ENCODE measurements around the gene ERCC8. TPM values are rescaled to one million over a fixed set of nuclear protein-coding genes. Genes with fewer than 3 reads are reported as not detected.

ERCC8 gene
- polyA plus RNA-seq, 1 donor from 2014 or later: 48.0 TPM

DNA sequence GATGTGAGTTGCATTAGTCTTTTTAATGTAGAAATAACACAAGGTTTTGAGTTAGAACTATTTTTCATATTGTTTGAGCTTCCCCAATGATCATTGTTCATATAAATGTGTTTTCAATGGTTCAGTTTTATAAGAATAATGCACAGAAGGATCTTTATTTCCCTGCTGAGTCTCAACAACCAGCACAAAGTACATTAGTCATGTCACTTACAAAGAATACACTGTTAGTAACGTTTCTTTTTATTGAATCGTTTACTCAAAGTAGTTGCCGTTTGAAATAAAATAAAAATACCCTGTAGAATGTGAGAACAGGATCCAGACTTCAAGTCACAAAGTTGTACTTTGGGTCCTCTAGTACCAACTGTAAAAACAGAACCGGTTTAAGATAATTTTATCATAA lies 41.5 kb downstream of the ERCC8 start:
- H3K9me3 ChIP-seq (ENCODE audit: low read length): no peaks in the 10 kb centered on the region
- H3K27me3 ChIP-seq (ENCODE audit: insufficient read depth, low read depth, low read length): no peaks in the 10 kb centered on the region
- H3K4me2 ChIP-seq (ENCODE audit: low read length): no peak overlapping the region
- no peaks in the 10 kb centered on the region for H3K36me3 ChIP-seq (ENCODE audit: insufficient read depth, low read length)
- H3K9ac ChIP-seq (ENCODE audit: low read length): no peak overlapping the region
- H3F3A ChIP-seq (ENCODE audit: insufficient read depth, low read length, poor library complexity, severe bottlenecking): no peaks in the 10 kb centered on the region
- no peak overlapping the region for H3K4me3 ChIP-seq (ENCODE audit: low read length)
- no peak for TF ChIP-seq EP300 (conservative IDR thresholded peaks at IDR 0.05; ENCODE audit: poor library complexity, severe bottlenecking)
- TF ChIP-seq POLR2AphosphoS5 (IDR thresholded peaks at IDR 0.05): no peak
- TF ChIP-seq, protein P1, sequence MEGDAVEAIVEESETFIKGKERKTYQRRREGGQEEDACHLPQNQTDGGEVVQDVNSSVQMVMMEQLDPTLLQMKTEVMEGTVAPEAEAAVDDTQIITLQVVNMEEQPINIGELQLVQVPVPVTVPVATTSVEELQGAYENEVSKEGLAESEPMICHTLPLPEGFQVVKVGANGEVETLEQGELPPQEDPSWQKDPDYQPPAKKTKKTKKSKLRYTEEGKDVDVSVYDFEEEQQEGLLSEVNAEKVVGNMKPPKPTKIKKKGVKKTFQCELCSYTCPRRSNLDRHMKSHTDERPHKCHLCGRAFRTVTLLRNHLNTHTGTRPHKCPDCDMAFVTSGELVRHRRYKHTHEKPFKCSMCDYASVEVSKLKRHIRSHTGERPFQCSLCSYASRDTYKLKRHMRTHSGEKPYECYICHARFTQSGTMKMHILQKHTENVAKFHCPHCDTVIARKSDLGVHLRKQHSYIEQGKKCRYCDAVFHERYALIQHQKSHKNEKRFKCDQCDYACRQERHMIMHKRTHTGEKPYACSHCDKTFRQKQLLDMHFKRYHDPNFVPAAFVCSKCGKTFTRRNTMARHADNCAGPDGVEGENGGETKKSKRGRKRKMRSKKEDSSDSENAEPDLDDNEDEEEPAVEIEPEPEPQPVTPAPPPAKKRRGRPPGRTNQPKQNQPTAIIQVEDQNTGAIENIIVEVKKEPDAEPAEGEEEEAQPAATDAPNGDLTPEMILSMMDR (IDR thresholded peaks at IDR 0.05; ENCODE audit: poor library complexity, severe bottlenecking): no peak
- no peak for TF ChIP-seq SMC3 (conservative IDR thresholded peaks at IDR 0.05; ENCODE audit: poor library complexity)
- TF ChIP-seq MXI1 (conservative IDR thresholded peaks at IDR 0.05; ENCODE audit: poor library complexity, severe bottlenecking): no peak
- TF ChIP-seq REST (IDR thresholded peaks at IDR 0.05; ENCODE audit: borderline replicate concordance): no peak
- TF ChIP-seq RAD21 (conservative IDR thresholded peaks at IDR 0.05): no peak
- no peak for TF ChIP-seq EZH2 (IDR thresholded peaks at IDR 0.05; ENCODE audit: borderline replicate concordance, insufficient read depth, low read length, poor library complexity, severe bottlenecking)
- no peak for TF ChIP-seq TAF1 (IDR thresholded peaks at IDR 0.05; ENCODE audit: low read depth)
- no peak overlapping the region for H2AFZ ChIP-seq (ENCODE audit: low read depth, low read length)
- H4K20me1 ChIP-seq (ENCODE audit: insufficient read depth): no peaks in the 10 kb centered on the region
- no peaks in the 10 kb centered on the region for H3K79me2 ChIP-seq (replicated peaks; ENCODE audit: insufficient read depth, low read length)
- H3K27ac ChIP-seq (ENCODE audit: low read length): no peak overlapping the region
- H3K9me2 ChIP-seq (ENCODE audit: insufficient read depth, low read length): no peaks in the 10 kb centered on the region

DNA sequence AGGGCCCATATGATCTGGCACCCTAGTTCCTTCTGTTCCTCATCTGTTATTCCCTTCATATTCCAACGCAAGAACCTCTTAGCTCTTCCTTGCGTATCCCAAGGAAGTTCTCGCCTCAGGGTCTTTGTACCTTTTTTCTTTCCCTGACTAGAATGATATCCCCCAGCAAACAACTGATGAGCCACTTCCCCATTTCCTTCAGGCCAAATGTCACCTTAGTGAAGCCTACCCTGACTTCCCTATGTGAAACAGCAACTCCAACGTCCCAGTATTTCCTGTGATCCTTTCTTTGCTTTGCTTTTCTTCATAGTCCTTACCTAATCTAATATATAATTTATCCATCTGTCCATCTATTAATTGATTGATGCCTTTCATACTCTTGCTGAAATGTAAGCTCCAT lies 47.9 kb downstream of the ERCC8 start:
- Histone ChIP-seq H3K9me2 (ENCODE audit: insufficient read depth, low read length) (no peaks in the 10 kb centered on the region), H4K20me1 (ENCODE audit: insufficient read depth) (no peaks in the 10 kb centered on the region), H3K27ac (ENCODE audit: low read length) (no peak overlapping the region), H3K4me3 (ENCODE audit: low read length) (no peak overlapping the region), H3K36me3 (ENCODE audit: insufficient read depth, low read length) (no peaks in the 10 kb centered on the region), H3F3A (ENCODE audit: insufficient read depth, low read length, poor library complexity, severe bottlenecking) (no peaks in the 10 kb centered on the region), H3K27me3 (ENCODE audit: insufficient read depth, low read depth, low read length) (no peaks in the 10 kb centered on the region), H3K79me2 (replicated peaks; ENCODE audit: insufficient read depth, low read length) (no peaks in the 10 kb centered on the region), H3K9ac (ENCODE audit: low read length) (no peak overlapping the region), H2AFZ (ENCODE audit: low read depth, low read length) (no peak overlapping the region), H3K9me3 (ENCODE audit: low read length) (no peaks in the 10 kb centered on the region), H3K4me2 (ENCODE audit: low read length) (no peak overlapping the region)
- TF ChIP-seq POLR2AphosphoS5 (IDR thresholded peaks at IDR 0.05) (no peak), RAD21 (conservative IDR thresholded peaks at IDR 0.05) (no peak), REST (IDR thresholded peaks at IDR 0.05; ENCODE audit: borderline replicate concordance) (no peak), SMC3 (conservative IDR thresholded peaks at IDR 0.05; ENCODE audit: poor library complexity) (no peak), EZH2 (IDR thresholded peaks at IDR 0.05; ENCODE audit: borderline replicate concordance, insufficient read depth, low read length, poor library complexity, severe bottlenecking) (no peak), EP300 (conservative IDR thresholded peaks at IDR 0.05; ENCODE audit: poor library complexity, severe bottlenecking) (no peak), TAF1 (IDR thresholded peaks at IDR 0.05; ENCODE audit: low read depth) (no peak), MXI1 (conservative IDR thresholded peaks at IDR 0.05; ENCODE audit: poor library complexity, severe bottlenecking) (no peak)
- TF ChIP-seq, protein P1 (IDR thresholded peaks at IDR 0.05; ENCODE audit: poor library complexity, severe bottlenecking): no peak

Data from neural cell (in vitro differentiated cells).